ENCODE results near the gene ATP10A. TPM values are rescaled to one million over a fixed set of nuclear protein-coding genes. Genes with fewer than 3 reads are reported as not detected.

ATP10A gene
- total and polyA plus RNA-seq, 8 donors: 1.5 to 15.2 (median 3.2) TPM

DNA sequence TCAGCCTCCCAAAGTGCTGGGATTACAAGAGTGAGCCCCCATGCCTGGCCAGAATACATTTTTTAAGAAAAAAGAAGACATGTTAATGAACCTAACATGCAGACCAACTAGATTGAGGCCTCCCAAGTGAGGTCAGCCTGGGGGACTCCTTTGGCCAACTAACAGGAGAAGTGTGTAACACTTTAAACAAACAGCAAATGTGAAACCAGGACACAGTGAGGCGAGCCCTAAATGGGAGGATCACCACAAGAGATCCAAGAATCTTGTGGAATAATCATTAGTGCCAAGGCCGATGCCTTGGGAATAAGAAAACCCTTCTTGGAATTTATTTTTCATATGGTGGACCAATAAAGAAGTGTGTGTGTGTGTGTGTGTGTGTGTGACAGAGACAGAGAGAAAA, 73.9 kb downstream of the ATP10A start:
- peak in 1 of 2 donors; percentile 35 for DNase-seq
- 54 to 74% (median 67%) methylated on average over 2 of the region's 2 CpGs for WGBS, 5 donors
- Histone ChIP-seq H3K9me3 (no peaks in the 10 kb centered on the region), H3K36me3 (no peaks in the 10 kb centered on the region), H3K4me3 (no peak overlapping the region), H3K4me1 (peaks cover 6 to 54% (median 36%) of the 10 kb centered on the region in 4 donors), H3K27ac (peak overlapping the region in 4 of 5 donors; percentile 76 to 84 (median 80)), H3K27me3 (no peaks in the 10 kb centered on the region)
- intact Hi-C loops (cut with DNase I; ENCODE audit: low total_unique reads): no loop called here
- TF ChIP-seq POLR2A (IDR thresholded peaks at IDR 0.05): no peak
- TF ChIP-seq POLR2AphosphoS5 (IDR thresholded peaks at IDR 0.05): peak in 2 of 3 donors; percentile 23 to 44

DNA sequence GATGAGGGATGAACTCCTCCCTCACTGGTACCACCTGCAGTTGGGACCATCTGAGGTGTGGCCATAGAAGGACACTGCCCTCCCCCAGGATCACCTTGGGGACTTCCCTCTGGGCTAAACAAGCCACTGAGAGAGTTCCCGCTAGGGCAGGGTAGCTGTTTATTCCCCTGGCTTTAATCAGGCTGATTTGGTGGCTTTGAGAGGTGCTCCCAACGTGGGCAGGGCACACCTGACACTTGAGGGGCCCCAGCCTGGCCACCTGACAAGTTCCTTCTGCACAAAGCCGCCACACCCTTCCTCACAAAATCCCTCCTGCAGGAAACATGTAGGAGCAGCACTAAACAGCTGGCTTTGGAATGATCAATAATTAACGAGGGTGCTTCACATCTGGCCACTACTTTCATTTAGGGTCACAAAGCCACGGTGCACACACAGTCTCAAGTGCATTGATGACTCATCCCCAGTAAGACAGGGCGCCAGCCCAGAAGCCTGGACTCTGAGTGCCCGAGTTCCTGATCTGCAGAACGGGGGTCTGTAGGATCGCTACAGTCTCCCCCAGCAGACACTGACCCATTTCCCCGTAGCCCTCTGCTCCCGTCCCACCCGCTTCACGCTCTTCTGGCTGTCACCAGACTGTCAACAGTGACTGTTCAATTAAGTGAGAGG, 75.1 kb downstream of the ATP10A start:
- Histone ChIP-seq H3K4me1 (peaks cover 6 to 60% (median 41%) of the 10 kb centered on the region in 4 donors), H3K9me3 (no peaks in the 10 kb centered on the region), H3K27ac (peak overlapping the region in 4 of 5 donors; percentile 56 to 84 (median 76)), H3K4me3 (no peak overlapping the region), H3K36me3 (no peaks in the 10 kb centered on the region), H3K27me3 (no peaks in the 10 kb centered on the region)
- peak in 1 of 2 donors; percentile 33 for DNase-seq
- 30 to 43% (median 31%) methylated on average over 9 to 13 of the region's 13 CpGs for WGBS, 5 donors
- intact Hi-C loops (cut with DNase I; ENCODE audit: low total_unique reads): no loop called here
- no peak for TF ChIP-seq POLR2AphosphoS5 (IDR thresholded peaks at IDR 0.05)
- TF ChIP-seq, protein P1, sequence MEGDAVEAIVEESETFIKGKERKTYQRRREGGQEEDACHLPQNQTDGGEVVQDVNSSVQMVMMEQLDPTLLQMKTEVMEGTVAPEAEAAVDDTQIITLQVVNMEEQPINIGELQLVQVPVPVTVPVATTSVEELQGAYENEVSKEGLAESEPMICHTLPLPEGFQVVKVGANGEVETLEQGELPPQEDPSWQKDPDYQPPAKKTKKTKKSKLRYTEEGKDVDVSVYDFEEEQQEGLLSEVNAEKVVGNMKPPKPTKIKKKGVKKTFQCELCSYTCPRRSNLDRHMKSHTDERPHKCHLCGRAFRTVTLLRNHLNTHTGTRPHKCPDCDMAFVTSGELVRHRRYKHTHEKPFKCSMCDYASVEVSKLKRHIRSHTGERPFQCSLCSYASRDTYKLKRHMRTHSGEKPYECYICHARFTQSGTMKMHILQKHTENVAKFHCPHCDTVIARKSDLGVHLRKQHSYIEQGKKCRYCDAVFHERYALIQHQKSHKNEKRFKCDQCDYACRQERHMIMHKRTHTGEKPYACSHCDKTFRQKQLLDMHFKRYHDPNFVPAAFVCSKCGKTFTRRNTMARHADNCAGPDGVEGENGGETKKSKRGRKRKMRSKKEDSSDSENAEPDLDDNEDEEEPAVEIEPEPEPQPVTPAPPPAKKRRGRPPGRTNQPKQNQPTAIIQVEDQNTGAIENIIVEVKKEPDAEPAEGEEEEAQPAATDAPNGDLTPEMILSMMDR (IDR thresholded peaks at IDR 0.05): no peak

DNA sequence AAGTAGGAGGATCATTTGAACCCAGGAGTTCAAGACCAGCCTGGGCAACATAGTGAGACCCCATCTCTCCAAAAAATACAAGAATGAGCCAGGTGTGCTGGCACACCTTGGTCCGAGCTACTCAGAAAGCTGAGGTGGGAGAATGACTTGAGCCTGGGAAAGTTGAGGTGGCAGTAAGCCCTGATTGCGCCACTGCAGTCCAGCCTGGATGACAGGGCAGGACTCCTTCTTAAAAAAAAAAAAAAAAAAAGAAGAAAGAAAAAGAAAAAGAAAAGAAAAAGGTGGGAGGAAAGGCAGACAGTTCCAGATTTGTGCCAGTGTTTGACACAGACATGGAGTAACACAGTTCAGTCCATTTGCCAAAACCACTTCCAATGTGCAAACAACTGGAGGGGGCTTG, 75.7 kb downstream of the ATP10A start:
- peaks cover 6 to 60% (median 41%) of the 10 kb centered on the region in 4 donors for H3K4me1 ChIP-seq
- no peaks in the 10 kb centered on the region for H3K27me3 ChIP-seq
- no peaks in the 10 kb centered on the region for H3K36me3 ChIP-seq
- H3K4me3 ChIP-seq: no peak overlapping the region
- intact Hi-C loops (cut with DNase I; ENCODE audit: low total_unique reads): no loop called here
- H3K27ac ChIP-seq: peak overlapping the region in 4 of 5 donors; percentile 8 to 84 (median 66)
- DNase-seq: no peak
- TF ChIP-seq, protein P1 (IDR thresholded peaks at IDR 0.05): no peak
- TF ChIP-seq EP300 (IDR thresholded peaks at IDR 0.05) (no peak), POLR2A (IDR thresholded peaks at IDR 0.05) (no peak), POLR2AphosphoS5 (IDR thresholded peaks at IDR 0.05) (no peak)
- H3K9me3 ChIP-seq: no peaks in the 10 kb centered on the region
- 89 to 95% (median 94%) methylated on average over 2 of the region's 2 CpGs for WGBS, 5 donors

DNA sequence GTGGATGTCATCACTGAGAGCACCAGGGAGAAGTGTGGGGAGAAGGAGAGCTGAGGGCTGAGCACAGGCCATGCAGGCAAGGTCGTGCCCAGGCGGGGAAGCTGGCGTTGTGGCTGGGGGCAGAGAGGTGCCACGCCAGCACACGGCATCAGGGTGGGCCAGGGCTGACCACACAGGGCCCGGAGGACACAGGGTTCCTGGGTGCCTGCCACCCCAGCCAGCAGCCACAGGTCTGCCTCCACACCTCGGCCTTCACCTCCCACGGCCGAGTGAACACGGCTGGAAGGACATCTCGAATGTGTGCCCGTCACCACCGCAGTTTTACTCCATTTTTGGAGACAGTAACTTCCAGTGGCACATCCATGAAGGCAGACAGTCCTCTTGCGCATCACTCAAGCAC, 77.1 kb downstream of the ATP10A start:
- intact Hi-C loops (cut with DNase I; ENCODE audit: low total_unique reads): no loop called here
- H3K4me1 ChIP-seq: peaks cover 6 to 60% (median 39%) of the 10 kb centered on the region in 4 donors

More for the DNA sequence above, 77.1 kb downstream of the ATP10A start:
- 87 to 97% (median 94%) methylated on average over 13 to 14 of the region's 14 CpGs for WGBS, 5 donors
- Histone ChIP-seq H3K36me3 (peaks cover 0 to under 1% (median 0%) of the 10 kb centered on the region in 4 donors), H3K27ac (peak overlapping the region in 1 of 5 donors; percentile 49), H3K4me3 (no peak overlapping the region), H3K9me3 (no peaks in the 10 kb centered on the region), H3K27me3 (no peaks in the 10 kb centered on the region)
- DNase-seq: no peak
- TF ChIP-seq EP300 (IDR thresholded peaks at IDR 0.05): no peak
- no peak for TF ChIP-seq POLR2A (IDR thresholded peaks at IDR 0.05)
- TF ChIP-seq, protein P1 (IDR thresholded peaks at IDR 0.05): no peak
- no peak for TF ChIP-seq POLR2AphosphoS5 (IDR thresholded peaks at IDR 0.05)

Data from stomach (tissue), 9 donors.